ENCODE data around the gene GATC.

GATC gene

GRCh38 chr12:120408771-120409170, 37.5 kb upstream of the GATC start:
- DNase-seq (ENCODE audit: insufficient read length, low spot score), result no peak
- FAIRE-seq, result no peak
- TF ChIP-seq TAF1 (IDR thresholded peaks at IDR 0.05; ENCODE audit: low read depth, low read length) (no peak), SPI1 (IDR thresholded peaks at IDR 0.05; ENCODE audit: low read depth, low read length) (no peak), POLR2AphosphoS5 (IDR thresholded peaks at IDR 0.05; ENCODE audit: low read depth, low read length) (no peak), POLR2A (IDR thresholded peaks at IDR 0.05; ENCODE audit: low read depth, low read length) (no peak), PAX5 (IDR thresholded peaks at IDR 0.05; ENCODE audit: insufficient read depth, low read length, severe bottlenecking) (no peak), POU2F2 (IDR thresholded peaks at IDR 0.05; ENCODE audit: low read depth, low read length) (no peak)

GRCh38 chr12:120412421-120412820, 33.8 kb upstream of the GATC start:
- no peak for FAIRE-seq
- TF ChIP-seq POLR2AphosphoS5 (IDR thresholded peaks at IDR 0.05; ENCODE audit: low read depth, low read length) (no peak), POU2F2 (IDR thresholded peaks at IDR 0.05; ENCODE audit: low read depth, low read length) (no peak), POLR2A (IDR thresholded peaks at IDR 0.05; ENCODE audit: low read depth, low read length) (no peak), TAF1 (IDR thresholded peaks at IDR 0.05; ENCODE audit: low read depth, low read length) (no peak), SPI1 (IDR thresholded peaks at IDR 0.05; ENCODE audit: low read depth, low read length) (no peak), PAX5 (IDR thresholded peaks at IDR 0.05; ENCODE audit: insufficient read depth, low read length, severe bottlenecking) (no peak)
- no peak for DNase-seq (ENCODE audit: insufficient read length, low spot score)

DNA sequence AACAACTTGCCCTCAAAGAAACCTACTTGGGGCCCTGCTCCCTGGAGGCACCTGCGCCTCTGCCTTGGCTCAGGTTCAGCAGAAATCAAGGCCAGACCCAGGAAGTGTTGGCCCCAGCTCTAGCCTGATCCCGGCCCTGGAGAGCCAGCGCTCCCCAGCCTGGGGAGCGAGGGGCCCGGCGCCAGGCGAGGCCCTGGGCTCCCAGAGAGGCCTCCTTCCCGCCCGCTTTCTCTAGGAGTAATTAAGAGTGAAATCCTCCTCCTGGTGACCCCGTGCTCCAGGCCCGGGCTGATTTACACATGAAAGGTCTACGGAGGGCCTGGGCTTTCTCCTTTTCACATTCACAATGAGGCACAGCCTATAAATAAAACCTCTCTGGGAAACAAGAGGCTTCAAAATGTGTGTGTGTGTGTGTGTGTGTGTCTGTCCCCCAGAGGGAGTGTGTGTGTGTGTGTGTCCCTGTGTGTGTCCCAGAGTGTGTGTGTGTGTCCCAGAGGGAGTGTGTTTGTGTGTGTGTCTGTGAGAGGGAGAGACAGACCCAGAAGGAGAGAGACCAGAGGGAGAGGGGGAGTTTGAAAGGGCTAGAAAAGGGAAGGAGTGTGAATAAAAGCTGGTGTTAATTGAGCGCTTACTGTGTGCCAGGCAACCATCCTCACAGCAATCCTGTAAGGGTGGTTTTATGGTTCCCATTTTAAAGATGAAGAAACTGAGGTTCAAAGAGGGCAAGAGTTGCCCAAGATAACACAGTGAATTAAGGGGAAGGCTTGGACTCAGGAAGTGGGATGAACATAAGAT, 32.1 kb upstream of the GATC start:
- TF ChIP-seq PAX5 (IDR thresholded peaks at IDR 0.05; ENCODE audit: insufficient read depth, low read length, severe bottlenecking) (no peak), POLR2A (IDR thresholded peaks at IDR 0.05; ENCODE audit: low read depth, low read length) (no peak), POU2F2 (IDR thresholded peaks at IDR 0.05; ENCODE audit: low read depth, low read length) (no peak), POLR2AphosphoS5 (IDR thresholded peaks at IDR 0.05; ENCODE audit: low read depth, low read length) (no peak), SPI1 (IDR thresholded peaks at IDR 0.05; ENCODE audit: low read depth, low read length) (no peak), TAF1 (IDR thresholded peaks at IDR 0.05; ENCODE audit: low read depth, low read length) (no peak)
- no peak for DNase-seq (ENCODE audit: insufficient read length, low spot score)
- FAIRE-seq, result no peak

GRCh38 chr12:120416490-120417216, 29.6 kb upstream of the GATC start:
- FAIRE-seq, result no peak
- DNase-seq (ENCODE audit: insufficient read length, low spot score), result no peak
- TF ChIP-seq PAX5 (IDR thresholded peaks at IDR 0.05; ENCODE audit: insufficient read depth, low read length, severe bottlenecking) (no peak), TAF1 (IDR thresholded peaks at IDR 0.05; ENCODE audit: low read depth, low read length) (no peak), SPI1 (IDR thresholded peaks at IDR 0.05; ENCODE audit: low read depth, low read length) (no peak), POLR2A (IDR thresholded peaks at IDR 0.05; ENCODE audit: low read depth, low read length) (no peak), POLR2AphosphoS5 (IDR thresholded peaks at IDR 0.05; ENCODE audit: low read depth, low read length) (no peak)

DNA sequence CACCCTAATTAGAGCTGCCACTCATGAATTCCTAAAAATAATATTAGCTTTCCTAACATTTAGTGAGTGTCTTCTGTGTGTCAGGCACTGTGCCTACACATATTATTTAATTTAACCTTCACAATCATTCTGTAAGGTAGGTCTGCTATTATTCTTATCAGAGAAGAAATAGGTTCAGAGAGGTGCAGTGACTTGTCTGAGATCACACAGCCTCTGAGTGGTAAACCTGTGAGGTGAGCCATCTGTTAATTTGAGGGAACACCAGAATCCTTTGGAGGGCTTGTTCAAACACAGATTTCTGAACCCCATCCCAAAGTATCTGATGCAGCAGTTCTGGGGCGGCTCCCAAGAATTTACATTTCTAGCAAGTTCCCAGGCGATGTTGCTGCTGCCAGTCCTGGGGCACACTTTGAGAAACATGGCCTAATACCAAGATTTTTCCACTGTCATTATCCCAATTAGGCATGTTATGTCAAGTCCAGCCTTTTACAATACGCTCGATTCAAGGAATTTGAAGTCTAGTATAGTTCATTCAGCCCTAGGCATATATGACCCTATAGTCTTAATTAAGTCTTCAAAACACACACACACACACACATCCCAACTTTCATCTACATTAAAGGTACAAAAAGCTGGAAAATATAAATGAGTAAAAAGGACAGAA, 28.2 kb upstream of the GATC start:
- TF ChIP-seq POU2F2 (IDR thresholded peaks at IDR 0.05; ENCODE audit: low read depth, low read length) (no peak), SPI1 (IDR thresholded peaks at IDR 0.05; ENCODE audit: low read depth, low read length) (no peak), TAF1 (IDR thresholded peaks at IDR 0.05; ENCODE audit: low read depth, low read length) (no peak), POLR2AphosphoS5 (IDR thresholded peaks at IDR 0.05; ENCODE audit: low read depth, low read length) (no peak), POLR2A (IDR thresholded peaks at IDR 0.05; ENCODE audit: low read depth, low read length) (no peak), PAX5 (IDR thresholded peaks at IDR 0.05; ENCODE audit: insufficient read depth, low read length, severe bottlenecking) (no peak)
- no peak for FAIRE-seq
- no peak for DNase-seq (ENCODE audit: insufficient read length, low spot score)

DNA sequence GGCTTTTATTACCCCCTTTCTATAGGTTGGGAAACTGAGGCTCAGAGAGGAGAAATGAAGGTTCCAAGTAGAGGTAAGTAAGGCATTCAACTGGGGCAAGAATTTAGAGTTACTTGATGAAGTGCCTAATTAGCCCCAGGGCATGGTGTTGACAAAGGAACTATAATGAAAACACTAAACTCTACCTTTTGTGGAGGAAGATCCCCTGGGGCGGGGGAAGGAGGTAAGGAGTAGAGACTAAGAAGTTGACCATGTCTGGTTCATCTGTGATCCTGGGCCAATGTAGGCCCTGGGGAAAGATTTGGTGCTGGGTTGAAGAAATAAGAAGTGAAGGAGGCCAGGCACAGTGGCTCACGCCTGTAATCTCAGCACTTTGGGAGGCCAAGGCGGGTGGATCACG, 24.5 kb upstream of the GATC start:
- DNase-seq (ENCODE audit: insufficient read length, low spot score), result no peak
- FAIRE-seq, result no peak
- TF ChIP-seq TAF1 (IDR thresholded peaks at IDR 0.05; ENCODE audit: low read depth, low read length) (no peak), SPI1 (IDR thresholded peaks at IDR 0.05; ENCODE audit: low read depth, low read length) (no peak), POLR2AphosphoS5 (IDR thresholded peaks at IDR 0.05; ENCODE audit: low read depth, low read length) (no peak)

DNA sequence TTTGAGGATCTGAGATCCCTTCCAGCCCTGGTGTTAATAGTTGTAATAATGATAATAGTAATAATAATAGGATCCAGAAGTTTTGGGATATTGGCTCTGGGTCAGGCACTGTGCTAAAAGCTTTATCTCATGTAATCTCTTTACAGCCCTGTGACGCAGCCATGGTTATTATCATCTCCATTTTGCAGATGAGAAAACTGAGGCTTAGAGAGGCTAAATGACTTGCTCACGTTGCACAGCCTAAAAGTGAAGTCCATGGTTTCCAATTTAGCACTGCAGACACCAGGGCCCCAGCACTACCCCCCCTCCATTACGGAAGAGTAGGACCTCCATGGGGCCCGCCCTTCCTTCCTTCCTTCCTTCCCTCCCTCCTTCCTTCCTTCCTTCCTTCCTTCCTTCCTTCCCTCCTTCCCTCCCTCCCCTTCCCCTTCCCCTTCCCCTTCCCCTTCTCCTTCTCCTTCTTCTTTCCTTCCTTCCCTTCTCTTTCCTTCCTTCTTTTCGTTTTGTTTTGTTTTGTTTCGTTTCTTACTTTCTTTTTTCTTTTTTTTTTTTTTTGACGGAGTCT, 23.3 kb upstream of the GATC start:
- DNase-seq (ENCODE audit: insufficient read length, low spot score), result no peak
- TF ChIP-seq POLR2AphosphoS5 (IDR thresholded peaks at IDR 0.05; ENCODE audit: low read depth, low read length), result no peak
- no peak for TF ChIP-seq PAX5 (IDR thresholded peaks at IDR 0.05; ENCODE audit: insufficient read depth, low read length, severe bottlenecking)
- no peak for TF ChIP-seq POLR2A (IDR thresholded peaks at IDR 0.05; ENCODE audit: low read depth, low read length)
- TF ChIP-seq TAF1 (IDR thresholded peaks at IDR 0.05; ENCODE audit: low read depth, low read length), result no peak
- TF ChIP-seq SPI1 (IDR thresholded peaks at IDR 0.05; ENCODE audit: low read depth, low read length), result no peak
- TF ChIP-seq POU2F2 (IDR thresholded peaks at IDR 0.05; ENCODE audit: low read depth, low read length), result no peak
- FAIRE-seq, result no peak

GRCh38 chr12:120425797-120426196, 20.4 kb upstream of the GATC start:
- DNase-seq (ENCODE audit: insufficient read length, low spot score) (no peak), FAIRE-seq (no peak)
- TF ChIP-seq POLR2A (IDR thresholded peaks at IDR 0.05; ENCODE audit: low read depth, low read length) (no peak), POU2F2 (IDR thresholded peaks at IDR 0.05; ENCODE audit: low read depth, low read length) (no peak), SPI1 (IDR thresholded peaks at IDR 0.05; ENCODE audit: low read depth, low read length) (no peak), PAX5 (IDR thresholded peaks at IDR 0.05; ENCODE audit: insufficient read depth, low read length, severe bottlenecking) (no peak), POLR2AphosphoS5 (IDR thresholded peaks at IDR 0.05; ENCODE audit: low read depth, low read length) (no peak), TAF1 (IDR thresholded peaks at IDR 0.05; ENCODE audit: low read depth, low read length) (no peak)

Measured in GM12891 (cell line).